ENCODE data around the gene PAX5.

PAX5 gene

DNA sequence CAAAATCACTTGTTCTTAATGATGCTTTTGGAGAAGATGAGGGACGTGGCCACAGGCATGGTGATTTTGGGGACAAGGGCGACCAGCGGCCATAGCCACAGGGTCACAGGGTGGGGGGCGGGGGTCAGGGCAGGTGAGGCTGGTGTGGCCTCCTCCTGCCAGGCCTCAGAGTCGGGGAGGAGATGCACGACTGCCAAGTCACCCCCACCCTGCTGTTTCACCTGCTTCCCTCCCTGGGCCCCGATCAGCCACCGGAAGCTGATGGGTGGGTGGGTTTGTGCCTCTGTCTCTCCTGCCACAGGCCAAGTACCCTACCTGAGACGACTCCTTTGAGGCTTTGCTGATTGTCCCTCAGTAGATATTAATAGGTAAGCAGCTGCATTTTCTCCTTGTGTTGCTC is 199.3 kb downstream of the PAX5 start:
- no peak for DNase-seq (ENCODE audit: low spot score)

- DNase-seq (ENCODE audit: low spot score) = no peak
Observed at GRCh38 chr9:36833954-36834353, 200.1 kb downstream of the PAX5 start.

DNA sequence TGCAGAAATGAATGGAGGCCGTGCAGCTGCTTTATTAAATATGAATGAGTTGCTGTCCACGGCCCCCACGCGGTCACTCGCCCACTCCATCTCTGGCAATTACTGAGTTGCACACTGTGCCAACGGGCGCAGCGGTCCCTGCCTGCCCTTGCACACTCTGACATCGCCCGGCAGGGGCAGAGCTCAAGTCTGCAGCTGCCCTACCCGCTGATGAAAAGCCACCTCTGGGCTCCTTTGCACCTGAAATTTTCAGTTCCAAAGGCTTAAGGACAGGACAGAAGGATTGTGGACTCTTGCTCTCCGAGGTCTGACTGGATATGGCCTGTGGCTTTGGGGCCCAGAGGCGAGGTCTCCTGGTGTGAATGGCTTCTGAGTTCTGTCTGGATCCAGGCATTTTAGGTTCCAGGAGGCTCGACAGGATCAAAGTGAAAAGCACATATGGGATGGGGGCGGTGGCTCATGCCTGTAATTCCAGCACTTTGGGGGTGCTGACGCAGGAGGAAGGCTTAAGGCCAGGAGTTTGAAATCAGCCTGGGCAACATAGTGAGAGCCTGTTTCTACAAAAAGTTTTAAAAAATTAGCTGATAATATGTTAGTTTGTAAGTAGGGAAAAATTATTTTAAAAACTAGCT is 201.8 kb downstream of the PAX5 start:
- DNase-seq (ENCODE audit: low spot score) = no peak

- no peak for DNase-seq (ENCODE audit: low spot score)
Observed at GRCh38 chr9:36831381-36832161, 202.5 kb downstream of the PAX5 start.

DNA sequence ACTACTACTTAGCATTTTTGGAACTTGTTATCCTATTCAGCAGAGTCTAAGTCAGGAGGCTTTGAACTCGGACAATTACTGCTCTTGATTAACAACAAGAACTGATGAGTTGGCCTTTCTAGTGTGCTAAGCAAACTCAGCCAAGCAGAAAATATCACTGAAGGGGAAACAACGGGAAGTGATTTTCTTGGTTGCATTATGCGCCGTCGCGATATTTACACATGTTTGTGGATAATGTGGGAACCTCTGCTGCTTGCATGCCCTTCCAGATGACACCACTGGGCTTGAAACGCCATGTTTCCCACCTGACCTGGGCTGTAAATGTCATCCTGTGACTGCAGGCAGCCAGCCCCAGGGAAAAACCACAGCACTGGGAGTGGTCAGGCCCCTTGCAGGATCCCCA is 205.5 kb downstream of the PAX5 start:
- DNase-seq (ENCODE audit: low spot score) = no peak

GRCh38 chr9:36827593-36827992 is 206.5 kb downstream of the PAX5 start:
- DNase-seq (ENCODE audit: low spot score) = peak; percentile 57

DNA sequence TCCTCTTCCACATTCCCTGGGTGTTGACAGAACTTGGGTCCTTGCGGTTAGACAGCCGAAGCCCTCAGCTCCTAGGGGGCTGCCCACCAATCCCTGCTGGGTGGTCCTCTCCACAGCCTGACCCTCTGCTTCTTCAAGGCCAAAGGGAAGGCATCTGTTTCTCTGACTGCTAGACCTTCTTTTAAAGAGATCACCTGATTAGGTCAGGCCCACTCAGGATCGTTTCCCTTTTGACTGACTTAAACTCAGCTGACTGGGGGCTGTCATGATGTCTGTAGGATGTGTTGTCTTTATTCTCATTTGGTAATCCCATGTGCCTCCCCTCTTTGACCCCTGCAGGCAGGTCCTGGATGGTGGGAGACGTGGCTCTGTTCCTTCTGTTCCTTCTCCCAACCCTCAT is 207.5 kb downstream of the PAX5 start:
- no peak for DNase-seq (ENCODE audit: low spot score)

GRCh38 chr9:36825179-36825578 is 208.9 kb downstream of the PAX5 start:
- no peak for DNase-seq (ENCODE audit: low spot score)

GRCh38 chr9:36823934-36824333 is 210.1 kb downstream of the PAX5 start:
- no peak for DNase-seq (ENCODE audit: low spot score)

DNA sequence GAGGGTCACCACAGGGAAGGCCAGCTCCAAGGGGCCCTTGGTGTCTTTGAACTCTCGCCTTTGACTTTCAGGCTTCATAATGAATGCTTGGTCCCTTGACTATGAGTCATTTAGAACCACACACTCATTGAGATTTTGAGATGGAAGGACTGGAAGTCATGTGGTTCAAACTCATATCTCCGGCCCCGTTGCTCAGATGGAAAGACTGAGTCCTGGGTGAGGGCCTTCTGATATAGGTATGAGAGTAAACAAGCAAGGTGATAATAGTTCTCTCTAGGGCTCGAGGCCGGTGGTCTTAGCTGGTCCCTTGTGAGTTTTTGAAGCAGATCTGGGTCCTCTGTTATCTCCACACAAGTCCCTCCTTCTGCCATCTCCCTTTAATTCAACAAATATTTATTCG is 210.6 kb downstream of the PAX5 start:
- DNase-seq (ENCODE audit: low spot score) = no peak

DNA sequence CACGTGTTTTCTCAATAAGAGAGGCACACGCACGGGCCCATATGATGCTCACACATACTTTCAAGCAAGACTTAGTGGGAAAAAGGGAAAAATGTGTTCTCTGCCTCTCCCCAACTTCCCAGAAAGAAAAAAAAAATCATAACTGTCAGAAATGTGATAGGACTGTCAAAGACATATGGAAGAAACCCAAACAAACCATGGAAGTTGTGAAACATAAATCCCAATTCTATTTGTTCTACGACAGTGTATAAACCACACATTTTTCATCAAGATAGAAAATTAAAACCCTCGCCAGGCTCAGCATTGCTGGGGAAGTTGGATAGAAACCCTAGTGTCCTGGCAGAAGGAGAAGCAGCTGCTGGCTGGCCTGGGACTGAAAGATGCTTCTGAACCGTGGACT is 211.9 kb downstream of the PAX5 start:
- DNase-seq (ENCODE audit: low spot score) = no peak

GRCh38 chr9:36820392-36820861 is 213.6 kb downstream of the PAX5 start:
- DNase-seq (ENCODE audit: low spot score) = no peak

- DNase-seq (ENCODE audit: low spot score) = no peak
Observed at GRCh38 chr9:36818965-36819870, 214.8 kb downstream of the PAX5 start.

DNA sequence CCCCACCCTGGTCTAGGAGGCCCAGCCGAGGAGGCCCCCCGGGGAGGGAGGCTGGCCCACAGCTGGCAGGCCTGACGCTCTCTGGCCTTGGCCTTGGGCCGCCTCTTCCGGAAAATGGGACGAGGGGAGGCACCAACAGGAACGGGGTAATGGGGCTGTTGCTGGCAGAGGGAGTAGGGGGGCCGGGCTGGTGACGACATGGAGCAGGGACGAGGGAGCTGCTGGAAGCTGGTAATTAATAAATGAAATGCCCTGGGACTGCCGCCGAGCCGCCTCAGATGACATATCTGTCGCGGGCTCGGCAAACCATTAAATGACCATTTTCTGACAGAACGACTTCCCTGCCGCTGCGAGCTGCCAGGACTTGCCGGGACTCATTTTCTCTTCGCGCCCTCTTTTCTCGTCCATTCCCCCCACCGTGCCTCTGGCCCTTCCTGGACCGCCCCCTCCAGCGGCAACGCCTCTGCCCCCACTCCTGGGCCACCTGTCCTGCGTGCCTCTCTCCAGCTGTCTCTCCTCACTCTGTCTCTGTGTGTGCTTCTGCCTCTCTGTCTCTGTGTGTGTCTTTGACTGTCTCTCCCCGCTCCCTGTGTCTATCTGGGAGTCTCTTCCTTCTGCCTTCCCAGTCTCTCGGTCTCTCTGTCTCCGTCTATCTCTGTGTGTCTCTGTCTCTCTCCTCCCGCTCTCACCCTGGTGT is 215.7 kb downstream of the PAX5 start:
- no peak for DNase-seq (ENCODE audit: low spot score)

- DNase-seq (ENCODE audit: low spot score) = no peak
Observed at GRCh38 chr9:36817160-36817834, 216.8 kb downstream of the PAX5 start.

GRCh38 chr9:36816371-36816770 is 217.7 kb downstream of the PAX5 start:
- no peak for DNase-seq (ENCODE audit: low spot score)

DNA sequence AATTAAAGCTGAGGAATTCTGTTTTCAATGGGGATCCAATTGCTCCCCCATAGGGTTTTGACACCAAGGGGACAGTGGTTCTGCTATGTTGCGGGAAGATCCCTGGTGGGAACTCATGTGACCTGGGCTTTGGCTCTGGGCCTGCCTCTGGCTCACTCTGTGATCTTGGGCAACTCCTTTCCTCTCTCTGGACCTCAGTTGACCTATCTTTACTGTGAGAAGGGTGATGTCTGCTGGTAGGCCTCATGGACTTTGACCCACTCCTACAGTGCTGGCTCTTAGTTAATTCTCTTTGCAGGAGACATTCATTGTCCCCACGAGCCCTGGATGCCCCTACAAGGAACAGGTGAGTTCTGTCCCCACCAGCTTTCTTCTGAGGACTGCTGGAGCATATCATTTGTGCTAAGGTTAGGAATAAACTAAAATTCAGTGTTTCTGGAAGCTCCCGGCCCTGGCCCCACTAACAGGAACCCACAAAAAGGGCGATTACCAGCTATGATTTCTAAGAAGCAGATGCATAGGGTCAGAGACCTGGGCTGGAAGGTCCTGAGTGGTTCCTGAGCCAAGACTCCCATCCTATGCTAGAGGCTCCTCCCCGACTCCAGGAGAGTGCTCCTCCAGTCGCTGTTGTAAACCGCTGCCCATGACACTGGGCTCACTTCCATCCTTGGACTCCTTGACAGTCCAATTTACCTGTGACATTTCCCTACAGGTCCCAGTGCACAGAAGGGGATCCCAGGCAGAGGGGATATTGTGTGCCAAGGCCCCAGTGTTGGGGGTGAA is 218.3 kb downstream of the PAX5 start:
- peak; percentile 67 for DNase-seq (ENCODE audit: low spot score)

DNA sequence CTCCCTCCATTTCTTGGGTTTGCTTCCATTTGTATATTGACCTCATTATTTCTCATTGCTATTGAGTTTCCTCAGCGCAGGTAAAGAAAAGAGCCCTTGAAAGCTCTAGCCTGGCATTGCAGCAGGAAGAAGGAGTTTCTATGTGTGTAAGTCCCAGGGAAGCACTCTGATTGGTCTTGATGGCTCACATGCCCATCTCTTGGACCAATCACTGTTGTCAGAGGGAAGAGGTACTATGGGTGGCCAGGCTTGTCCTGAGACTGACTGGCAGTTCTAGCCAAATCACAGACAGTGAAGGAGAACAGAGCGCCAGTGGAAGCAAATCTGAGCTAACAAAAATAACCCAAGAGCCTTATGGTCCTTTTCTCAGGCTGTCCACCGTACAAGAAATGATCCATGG is 219.0 kb downstream of the PAX5 start:
- no peak for DNase-seq (ENCODE audit: low spot score)

GRCh38 chr9:36813154-36813553 is 220.9 kb downstream of the PAX5 start:
- DNase-seq (ENCODE audit: low spot score) = no peak

- no peak for DNase-seq (ENCODE audit: low spot score)
Observed at GRCh38 chr9:36812556-36812955, 221.5 kb downstream of the PAX5 start.

DNA sequence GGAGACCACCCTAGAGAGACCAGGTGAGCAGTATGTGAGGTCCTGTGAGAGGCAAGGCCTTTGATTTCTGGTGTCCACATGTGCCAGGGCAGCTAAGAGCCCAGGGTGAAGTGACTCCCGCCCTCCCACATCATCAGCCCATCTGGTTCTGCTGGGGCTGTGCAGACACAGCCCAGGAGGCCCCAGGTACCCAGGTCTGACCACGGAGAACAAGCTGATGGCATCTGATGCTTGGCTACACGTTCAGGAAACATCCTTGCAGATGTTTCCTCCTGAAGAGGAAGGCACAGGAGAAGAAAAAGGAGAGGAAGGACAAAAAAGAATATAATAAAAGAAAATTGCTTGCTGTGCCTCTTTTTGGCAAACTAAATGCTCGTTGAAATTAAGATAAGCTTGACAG is 225.8 kb downstream of the PAX5 start:
- DNase-seq (ENCODE audit: low spot score) = no peak
